ENCODE results near the gene ANKRD33B. TPM values are rescaled to one million over a fixed set of nuclear protein-coding genes. Genes with fewer than 3 reads are reported as not detected.
A peak's percentile ranks its signal among the peaks of the same experiment; 100 is the strongest.
"Not testable (repeated sequence)": the region's sequence is repeated elsewhere in the genome, so short reads cannot be mapped to it uniquely, and the experiment has no call there.

The ANKRD33B gene
- total RNA-seq (2021; fragmentation: NEBNext Ultra II Directional; extraction: Animal tissue kit (Norgen Biotek cat#: 25700)): 10 to 100 TPM in 4 of 6 experiments, 1 to 10 TPM in 2; 6.3 to 13.2 (median 11.9) TPM
- long read RNA-seq, partial matches to known transcripts: 0 of 3 reads
- long read RNA-seq, other reads (novel, unspliced or antisense): 3 of 3 reads

DNA sequence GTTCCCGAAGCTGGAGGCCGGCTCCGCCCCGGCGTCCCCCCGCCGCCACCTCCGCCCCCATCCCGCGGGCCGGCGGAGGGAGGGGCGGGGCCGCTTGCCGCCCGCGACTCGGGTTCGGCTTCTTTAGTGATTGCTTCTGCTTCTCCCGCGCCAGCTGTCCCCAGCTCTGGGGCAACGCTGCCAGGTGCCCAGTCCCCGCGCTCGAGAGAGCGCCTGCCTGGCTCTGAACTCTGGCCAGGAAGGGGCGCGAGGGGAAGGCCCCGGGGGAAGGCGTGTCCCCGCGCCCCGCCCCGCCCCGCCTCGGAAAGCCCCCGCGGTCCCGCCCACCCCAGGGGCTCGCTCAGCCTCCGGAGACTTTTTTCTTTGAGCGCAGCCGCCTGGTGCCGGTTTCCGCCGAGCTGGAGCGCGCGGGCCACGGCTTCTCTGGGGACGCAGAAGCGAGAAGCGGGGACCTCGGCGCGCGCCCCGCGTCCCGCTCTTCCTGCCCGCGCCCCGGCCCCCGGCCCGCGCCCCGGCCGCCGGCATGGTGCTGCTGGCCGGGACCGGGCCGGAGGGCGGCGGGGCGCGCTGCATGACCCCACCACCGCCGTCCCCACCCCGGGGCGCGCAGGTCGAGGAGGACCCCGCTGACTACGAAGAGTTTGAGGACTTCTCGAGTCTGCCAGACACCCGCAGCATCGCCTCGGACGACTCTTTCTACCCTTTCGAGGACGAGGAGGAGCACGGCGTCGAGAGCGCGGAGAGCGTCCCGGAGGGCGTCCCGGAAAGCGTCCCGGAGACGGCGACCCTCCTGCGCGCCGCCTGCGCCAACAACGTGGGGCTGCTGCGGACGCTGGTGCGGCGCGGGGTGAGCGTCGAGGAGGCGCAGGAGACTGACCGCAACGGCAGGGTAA is at the start of gene ANKRD33B:
Gene ANKRD33B, plus strand, starts transcription at position 126 of the 893 bp plus-strand sequence. Its CDS starts 398 bp downstream, at position 524.
- H3K4me3 Mint-ChIP-seq: peak within 1 kb of the TSS; percentile 92
- H3K27ac Mint-ChIP-seq: no peak within 1 kb of the TSS; the same call in none of the 2 replicates
- peaks cover 42% of the 10 kb centered on the region for H3K4me1 Mint-ChIP-seq (ENCODE audit: low read depth)
- TF ChIP-seq, protein P1, sequence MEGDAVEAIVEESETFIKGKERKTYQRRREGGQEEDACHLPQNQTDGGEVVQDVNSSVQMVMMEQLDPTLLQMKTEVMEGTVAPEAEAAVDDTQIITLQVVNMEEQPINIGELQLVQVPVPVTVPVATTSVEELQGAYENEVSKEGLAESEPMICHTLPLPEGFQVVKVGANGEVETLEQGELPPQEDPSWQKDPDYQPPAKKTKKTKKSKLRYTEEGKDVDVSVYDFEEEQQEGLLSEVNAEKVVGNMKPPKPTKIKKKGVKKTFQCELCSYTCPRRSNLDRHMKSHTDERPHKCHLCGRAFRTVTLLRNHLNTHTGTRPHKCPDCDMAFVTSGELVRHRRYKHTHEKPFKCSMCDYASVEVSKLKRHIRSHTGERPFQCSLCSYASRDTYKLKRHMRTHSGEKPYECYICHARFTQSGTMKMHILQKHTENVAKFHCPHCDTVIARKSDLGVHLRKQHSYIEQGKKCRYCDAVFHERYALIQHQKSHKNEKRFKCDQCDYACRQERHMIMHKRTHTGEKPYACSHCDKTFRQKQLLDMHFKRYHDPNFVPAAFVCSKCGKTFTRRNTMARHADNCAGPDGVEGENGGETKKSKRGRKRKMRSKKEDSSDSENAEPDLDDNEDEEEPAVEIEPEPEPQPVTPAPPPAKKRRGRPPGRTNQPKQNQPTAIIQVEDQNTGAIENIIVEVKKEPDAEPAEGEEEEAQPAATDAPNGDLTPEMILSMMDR (IDR thresholded peaks at IDR 0.05): no peak
- no peaks in the 10 kb centered on the region for H3K9me3 Mint-ChIP-seq
- peak; percentile 29 for DNase-seq
- H3K36me3 Mint-ChIP-seq (ENCODE audit: low read depth): no peaks in the 10 kb centered on the region
- no peaks in the 10 kb centered on the region for H3K27me3 Mint-ChIP-seq (ENCODE audit: insufficient read depth)

- not testable (repeated sequence) for H3K27me3 Mint-ChIP-seq (ENCODE audit: insufficient read depth); H3K36me3 Mint-ChIP-seq (ENCODE audit: low read depth); H3K9me3 Mint-ChIP-seq; DNase-seq; H3K4me3 Mint-ChIP-seq
- Mint-ChIP-seq H3K27ac (peak overlapping the region; percentile 94), H3K4me1 (ENCODE audit: low read depth) (peaks cover 50% of the 10 kb centered on the region)
These were observed 49.3 kb upstream of the ANKRD33B start for GRCh38 chr5:10514572-10514971.

DNA sequence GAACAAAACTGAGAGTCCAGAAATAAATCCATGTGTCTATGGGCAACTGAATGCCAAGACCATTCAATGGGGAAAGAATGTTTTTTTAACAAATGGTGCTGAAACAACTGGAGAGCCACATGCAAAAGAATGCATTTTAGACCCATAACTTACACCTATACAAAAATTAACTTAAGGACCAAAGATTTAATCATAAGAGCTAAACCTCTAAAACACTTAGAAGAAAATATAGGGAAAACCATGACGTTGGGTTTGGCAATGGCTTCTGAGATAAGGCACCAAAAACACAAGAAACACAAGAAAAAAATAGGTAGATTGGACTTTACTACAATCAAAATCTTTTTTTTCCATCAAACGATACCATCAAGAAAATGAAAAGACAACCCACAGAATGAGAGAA is 48.4 kb upstream of the ANKRD33B start:
- Mint-ChIP-seq H3K4me1 (ENCODE audit: low read depth) (peaks cover 47% of the 10 kb centered on the region), H3K27ac (no peak overlapping the region), H3K27me3 (ENCODE audit: insufficient read depth) (peaks cover 1% of the 10 kb centered on the region; the same call in 1 of the 2 replicates), H3K9me3 (peaks cover 3% of the 10 kb centered on the region; the same call in 1 of the 2 replicates), H3K36me3 (ENCODE audit: low read depth) (peaks cover 5% of the 10 kb centered on the region; the same call in 1 of the 2 replicates), H3K4me3 (no peak overlapping the region)
- TF ChIP-seq, protein P1 (IDR thresholded peaks at IDR 0.05): no peak
- DNase-seq: no peak

DNA sequence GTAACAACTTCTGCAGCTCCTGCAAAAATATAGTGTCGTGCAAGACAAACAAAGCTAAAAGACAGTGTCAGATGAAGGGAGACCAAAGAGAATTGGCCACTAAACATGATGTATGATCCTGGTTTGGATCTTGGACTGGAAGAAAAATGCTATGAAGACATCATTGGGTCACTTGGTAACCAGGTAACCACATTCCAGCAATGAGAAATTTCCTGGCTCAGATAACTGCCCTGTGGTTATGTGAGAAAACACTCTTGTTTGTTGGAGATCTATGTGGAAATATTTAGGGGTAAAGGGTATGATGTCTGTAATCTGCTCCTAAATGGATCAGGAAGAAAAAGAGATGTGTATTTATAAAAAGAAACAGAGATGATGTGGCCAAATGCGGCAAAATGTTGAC is 45.5 kb upstream of the ANKRD33B start:
- TF ChIP-seq, protein P1 (IDR thresholded peaks at IDR 0.05): no peak
- peaks cover 1% of the 10 kb centered on the region; the same call in 1 of the 2 replicates for H3K27me3 Mint-ChIP-seq (ENCODE audit: insufficient read depth)
- H3K9me3 Mint-ChIP-seq: peaks cover 12% of the 10 kb centered on the region
- peak; percentile 52 for DNase-seq
- no peak overlapping the region for H3K4me3 Mint-ChIP-seq
- H3K36me3 Mint-ChIP-seq (ENCODE audit: low read depth): peaks cover 15% of the 10 kb centered on the region
- H3K4me1 Mint-ChIP-seq (ENCODE audit: low read depth): peaks cover 49% of the 10 kb centered on the region
- H3K27ac Mint-ChIP-seq: peak overlapping the region; percentile 27; the same call in 1 of the 2 replicates

GRCh38 chr5:10519729-10520128 is 44.1 kb upstream of the ANKRD33B start:
- TF ChIP-seq, protein P1 (IDR thresholded peaks at IDR 0.05): no peak
- no peak for DNase-seq
- no peak overlapping the region for H3K4me3 Mint-ChIP-seq
- peaks cover 16% of the 10 kb centered on the region for H3K36me3 Mint-ChIP-seq (ENCODE audit: low read depth)
- no peak overlapping the region for H3K27ac Mint-ChIP-seq
- peaks cover 12% of the 10 kb centered on the region for H3K9me3 Mint-ChIP-seq
- H3K4me1 Mint-ChIP-seq (ENCODE audit: low read depth): peaks cover 46% of the 10 kb centered on the region
- H3K27me3 Mint-ChIP-seq (ENCODE audit: insufficient read depth): peaks cover 1% of the 10 kb centered on the region; the same call in 1 of the 2 replicates

DNA sequence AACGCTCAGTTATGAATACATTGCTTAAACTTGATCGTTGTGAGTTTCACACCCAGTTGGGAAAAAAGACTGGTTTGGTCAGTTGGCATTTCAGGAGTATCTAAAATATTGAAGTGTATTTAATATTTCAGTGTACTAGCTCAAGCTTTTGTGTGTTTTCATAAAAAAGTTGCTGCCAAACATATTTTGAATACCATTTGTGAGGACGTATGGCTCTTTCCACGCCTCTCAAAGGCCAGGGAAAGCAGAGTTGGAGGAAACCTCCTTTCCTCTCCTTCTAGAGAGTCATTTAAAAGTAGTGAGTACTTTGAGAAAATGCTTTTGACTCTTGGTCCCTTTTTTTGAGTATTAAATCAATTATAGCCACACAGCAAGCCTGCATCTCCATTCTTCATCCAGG is 43.2 kb upstream of the ANKRD33B start:
- H3K9me3 Mint-ChIP-seq: peaks cover 8% of the 10 kb centered on the region
- H3K27ac Mint-ChIP-seq: peak overlapping the region; percentile 52
- peaks cover 1% of the 10 kb centered on the region; the same call in 1 of the 2 replicates for H3K27me3 Mint-ChIP-seq (ENCODE audit: insufficient read depth)
- H3K4me3 Mint-ChIP-seq: no peak overlapping the region
- H3K4me1 Mint-ChIP-seq (ENCODE audit: low read depth): peaks cover 54% of the 10 kb centered on the region
- TF ChIP-seq, protein P1 (IDR thresholded peaks at IDR 0.05): no peak
- no peak for DNase-seq
- peaks cover 12% of the 10 kb centered on the region for H3K36me3 Mint-ChIP-seq (ENCODE audit: low read depth)

All from HFFc6 (cell line).